ENCODE data around the gene GDAP2.

Gene GDAP2

DNA sequence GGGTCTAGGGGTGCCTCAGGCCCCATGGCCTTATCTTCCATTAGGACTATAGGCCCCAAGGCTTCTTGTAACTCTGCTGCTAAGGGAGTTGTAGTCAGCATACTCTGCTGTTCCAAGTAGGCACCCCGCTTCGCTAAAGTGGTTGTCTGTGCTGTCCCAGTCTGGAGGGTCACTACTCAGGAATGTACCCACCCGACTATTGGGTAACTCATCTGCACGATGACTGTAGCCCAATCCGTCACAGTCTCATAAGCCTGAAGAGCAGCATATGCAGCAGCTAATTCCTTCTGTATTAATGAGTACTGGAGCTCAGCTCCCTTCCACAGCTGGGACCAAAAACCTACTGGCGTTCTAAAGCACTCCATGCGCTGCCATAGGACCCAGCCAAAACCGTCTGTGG lies 111.0 kb downstream of the GDAP2 start:
- Mint-ChIP-seq H3K27me3 (peaks cover 6% of the 10 kb centered on the region), H3K4me1 (ENCODE audit: low read depth) (no peaks in the 10 kb centered on the region), H3K9me3 (no peaks in the 10 kb centered on the region), H3K27ac (no peak overlapping the region), H3K36me3 (ENCODE audit: low read depth) (no peaks in the 10 kb centered on the region), H3K4me3 (no peak overlapping the region)

GRCh38 chr1:117817629-117818028 lies 111.8 kb downstream of the GDAP2 start:
- Mint-ChIP-seq H3K4me1 (ENCODE audit: low read depth) (no peaks in the 10 kb centered on the region), H3K27me3 (peaks cover 6% of the 10 kb centered on the region), H3K27ac (no peak overlapping the region), H3K36me3 (ENCODE audit: low read depth) (no peaks in the 10 kb centered on the region), H3K4me3 (no peak overlapping the region), H3K9me3 (no peaks in the 10 kb centered on the region)

GRCh38 chr1:117815926-117816325 lies 113.5 kb downstream of the GDAP2 start:
- no peaks in the 10 kb centered on the region for H3K4me1 Mint-ChIP-seq (ENCODE audit: low read depth)
- H3K4me3 Mint-ChIP-seq = no peak overlapping the region
- peaks cover 6% of the 10 kb centered on the region for H3K27me3 Mint-ChIP-seq
- H3K9me3 Mint-ChIP-seq = no peaks in the 10 kb centered on the region
- no peak overlapping the region for H3K27ac Mint-ChIP-seq
- H3K36me3 Mint-ChIP-seq (ENCODE audit: low read depth) = no peaks in the 10 kb centered on the region

DNA sequence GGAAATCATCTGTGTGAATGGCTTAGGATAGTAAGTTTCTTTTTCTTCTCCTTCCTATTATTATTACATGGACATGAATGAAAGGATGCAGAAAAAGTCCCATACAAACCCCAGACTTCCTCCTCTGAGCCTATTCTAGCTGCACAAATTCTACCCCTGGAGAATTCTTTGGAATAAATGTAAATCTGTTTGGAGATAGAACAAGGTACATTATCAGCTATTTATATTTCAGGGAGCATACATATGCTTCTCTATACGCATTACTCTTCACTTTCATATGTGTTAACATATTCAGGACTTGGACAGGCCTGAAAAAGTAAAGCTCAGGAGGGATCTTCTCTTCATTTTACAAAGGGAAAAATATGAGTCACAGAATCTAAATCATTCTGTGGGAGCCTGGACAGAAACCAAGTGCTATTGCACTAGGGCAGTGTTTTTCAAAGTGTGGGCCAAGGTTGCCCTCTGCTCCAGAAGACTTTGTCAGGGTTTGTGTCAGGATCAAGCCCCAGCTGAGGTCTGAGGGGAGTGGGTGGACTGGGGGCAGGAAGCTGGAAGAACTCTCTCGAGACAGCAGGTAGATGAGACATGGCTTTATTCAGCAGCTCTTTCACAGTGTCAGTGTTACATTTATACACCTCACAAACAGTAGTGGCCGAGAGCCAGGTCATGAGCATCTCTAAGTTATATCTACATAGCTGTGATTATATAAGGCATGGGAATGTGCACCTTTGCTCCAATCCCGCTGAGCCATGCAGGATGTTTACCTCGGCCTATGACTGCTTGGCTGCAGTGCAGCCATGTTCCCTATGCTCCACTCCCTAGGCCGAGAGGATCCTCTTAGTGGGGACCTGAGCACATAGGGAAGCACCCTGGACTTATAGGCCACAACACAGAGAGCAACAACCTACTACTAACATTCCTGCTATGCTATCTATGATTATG lies 114.3 kb downstream of the GDAP2 start:
- Mint-ChIP-seq H3K27me3 (peaks cover 6% of the 10 kb centered on the region), H3K9me3 (no peaks in the 10 kb centered on the region), H3K36me3 (ENCODE audit: low read depth) (no peaks in the 10 kb centered on the region)

More for the DNA sequence above, 114.3 kb downstream of the GDAP2 start:
- H3K4me1 Mint-ChIP-seq (ENCODE audit: low read depth) = no peaks in the 10 kb centered on the region
- no peak overlapping the region for H3K27ac Mint-ChIP-seq
- no peak overlapping the region for H3K4me3 Mint-ChIP-seq
